GM12878 (cell line): ENCODE results near the gene ACD. TPM values are rescaled to one million over a fixed set of nuclear protein-coding genes. Genes with fewer than 3 reads are reported as not detected.
A peak's percentile ranks its signal among the peaks of the same experiment; 100 is the strongest.

ENCODE experiments used
- ATAC-seq: fragments of 200-7000 bp; cut with Tn5 transposase; 3 replicates; pipeline ENCODE4 v1.9.1; 2020; ENCODE audit warnings: mild to moderate bottlenecking, moderate library complexity
- BruUV-seq: library from RNA; stranded (reverse); fragments of 400-500 nt; replicated peaks from 2 replicates; lab custom pipeline; 2021; lab: Mats Ljungman, UMichigan
- CTCF ChIA-PET: fragments of 300-600 bp; sonication (Branson Sonifier 250); formaldehyde crosslinking; extraction: SDS; loops from one replicate; lab custom pipeline; 2021; ENCODE audit warnings: inconsistent platforms; lab: Yijun Ruan, JAX
- POLR2A ChIA-PET: fragments of 350-600 bp; formaldehyde crosslinking; extraction: SDS; loops from one replicate; lab custom pipeline; 2021; ENCODE audit warnings: inconsistent platforms; lab: Charles Lee
- RAD21 ChIA-PET: fragments of 300-600 bp; sonication (Branson Sonifier 250); formaldehyde crosslinking; loops from one replicate; lab custom pipeline; 2023; ENCODE audit warnings: antibody characterized with exemption; ENCODE audit not compliant: unreplicated experiment; lab: Charles Lee
- SMC1A ChIA-PET: fragments of 300-600 bp; sonication (Branson Sonifier 250); formaldehyde crosslinking; loops from one replicate; lab custom pipeline; 2023; ENCODE audit not compliant: unreplicated experiment, uncharacterized antibody; lab: Charles Lee
- DNase-seq: peaks from one replicate; pipeline ENCODE4 v3.0.0-alpha.2; 2011; ENCODE audit warnings: low read depth, low spot score
- FAIRE-seq: peaks from 3 replicates; lab custom pipeline; 2011; peaks lifted over from hg19 to GRCh38; lab: Jason Lieb, UNC
- H2AFZ ChIP-seq: 2 replicates; pipeline ENCODE4 v1.6.0; 2011; ENCODE audit warnings: low read depth, low read length, control low read depth; ENCODE audit not compliant: control insufficient read depth
- H3K27ac ChIP-seq: 2 replicates; pipeline ENCODE4 v1.5.1; 2011; ENCODE audit warnings: control low read depth; ENCODE audit not compliant: control insufficient read depth, insufficient read depth
- H3K27me3 ChIP-seq, 2 experiments: replicated peaks in 1 of 2; 2 replicates each; pipeline versions ENCODE4 v1.6.0 to v1.6.1; 2011; ENCODE audit warnings: low read length in 1 of 2; ENCODE audit not compliant: control insufficient read depth in 2 of 2, insufficient read depth in 2 of 2
- H3K36me3 ChIP-seq, 2 experiments: 2 replicates each; pipeline ENCODE4 v1.5.1; 2011; ENCODE audit warnings: low read length in 1 of 2; ENCODE audit not compliant: control insufficient read depth in 2 of 2, insufficient read depth in 2 of 2
- H3K4me1 ChIP-seq: 2 replicates; pipeline ENCODE4 v1.6.1; 2011; ENCODE audit warnings: mild to moderate bottlenecking, low read length, moderate library complexity, mixed read lengths; ENCODE audit not compliant: control insufficient read depth, insufficient read depth
- H3K4me2 ChIP-seq: 2 replicates; pipeline ENCODE4 v1.6.0; 2011; ENCODE audit warnings: control low read depth; ENCODE audit not compliant: control insufficient read depth, insufficient read depth
- H3K4me3 ChIP-seq: fragments of 200-600 bp; sonication (generic); 2 replicates; pipeline ENCODE4 v1.5.1; 2016
- H3K79me2 ChIP-seq: 2 replicates; pipeline ENCODE4 v1.6.0; 2011; ENCODE audit warnings: low read length; ENCODE audit not compliant: control insufficient read depth, insufficient read depth
- H3K9ac ChIP-seq: 2 replicates; pipeline ENCODE4 v1.8.0; 2011; ENCODE audit warnings: low read length, control low read depth, mixed read lengths; ENCODE audit not compliant: control insufficient read depth, insufficient read depth
- H3K9me3 ChIP-seq: replicated peaks from 3 replicates; pipeline ENCODE4 v1.5.1; 2011; ENCODE audit warnings: mild to moderate bottlenecking, low read length; ENCODE audit not compliant: control insufficient read depth, insufficient read depth
- H4K20me1 ChIP-seq: 2 replicates; pipeline ENCODE4 v1.6.0; 2011; ENCODE audit not compliant: control insufficient read depth, insufficient read depth
- CBX3 ChIP-seq: fragments of 200-600 bp; sonication (generic); IDR thresholded peaks from 2 replicates; pipeline ENCODE4 v1.6.1; 2016; ENCODE audit warnings: low read depth, borderline replicate concordance
- DPF2 ChIP-seq: fragments of 450-650 bp; IDR thresholded peaks from 2 replicates; pipeline ENCODE4 v1.6.1; 2017; ENCODE audit warnings: mild to moderate bottlenecking
- GATAD2B ChIP-seq: fragments of 450-650 bp; conservative IDR thresholded peaks from 2 replicates; pipeline ENCODE4 v1.6.1; 2017; ENCODE audit warnings: low read depth, mild to moderate bottlenecking, moderate library complexity
- LARP7 ChIP-seq: fragments of 450-650 bp; IDR thresholded peaks from 2 replicates; pipeline ENCODE4 v1.6.1; 2017; ENCODE audit warnings: mild to moderate bottlenecking
- RELA ChIP-seq: fragments of 450-650 bp; IDR thresholded peaks from 2 replicates; pipeline ENCODE4 v1.8.0; 2014; ENCODE audit warnings: borderline replicate concordance; ENCODE audit not compliant: partially characterized antibody
- WGBS: methylation state at CpG from one replicate; pipeline ENCODE4 v1.1.6; 2016; ENCODE audit warnings: low lambda C conversion rate; ENCODE audit not compliant: insufficient replicate concordance, insufficient coverage; ENCODE audit errors: missing lambda C conversion rate; 5-methylcytosine and 5-hydroxymethylcytosine counted together
- in situ Hi-C: fragments of 300-500 bp; cut with MboI; formaldehyde crosslinking; loops from 9 replicates; pipeline ENCODE4 v1.14.3; 2018; ENCODE audit warnings: mixed read lengths
- intact Hi-C: fragments of 100-400 bp; cut with micrococcal nuclease; formaldehyde crosslinking; loops from one replicate; pipeline ENCODE4 v1.14.2; 2022; ENCODE audit not compliant: unreplicated experiment
- polyA plus RNA-seq, 11 experiments: library from polyadenylated mRNA; depleted of rRNA in 4 of 11; unstranded in 6 of 11; stranded (reverse) in 5 of 11; fragments of >200 nt; fragmentation: Nextera tagmentation in 4 of 11; fragmentation: Illumina TruSeq in 1 of 11; extraction: Ambion mirVana in 4 of 11; extraction: Trizol in 1 of 11; gene quantifications; 1 replicate in 1 of 11; 2 replicates in 10 of 11; pipeline versions ENCODE4 v1.2.1 to v1.2.3, GENCODE V29; 2011 to 2016; ENCODE audit warnings: inconsistent platforms in 2 of 11, missing spikeins in 2 of 11, low read depth in 1 of 11
- total RNA-seq, 4 experiments: library from RNA; depleted of rRNA in 3 of 4; stranded (reverse); fragments of >200 nt in 3 of 4; fragmentation: Illumina TruSeq in 1 of 4; extraction: Trizol in 1 of 4; gene quantifications; 2 replicates each; pipeline versions ENCODE4 v1.2.1 to v1.2.3, GENCODE V29; 2013 to 2021
- TF ChIP-seq, protein P1 (sequence below): fragments of 450-650 bp; formaldehyde crosslinking; IDR thresholded peaks from 2 replicates; pipeline ENCODE4 v1.4.0; 2020; ENCODE audit warnings: mild to moderate bottlenecking, moderate library complexity

Gene ACD
- total and polyA plus RNA-seq, 10 of the 15 experiments (the other 5 are each of a cell fraction or from before 2014, with no cell fraction given) = 2.9 to 46.7 (median 23.9) TPM

DNA sequence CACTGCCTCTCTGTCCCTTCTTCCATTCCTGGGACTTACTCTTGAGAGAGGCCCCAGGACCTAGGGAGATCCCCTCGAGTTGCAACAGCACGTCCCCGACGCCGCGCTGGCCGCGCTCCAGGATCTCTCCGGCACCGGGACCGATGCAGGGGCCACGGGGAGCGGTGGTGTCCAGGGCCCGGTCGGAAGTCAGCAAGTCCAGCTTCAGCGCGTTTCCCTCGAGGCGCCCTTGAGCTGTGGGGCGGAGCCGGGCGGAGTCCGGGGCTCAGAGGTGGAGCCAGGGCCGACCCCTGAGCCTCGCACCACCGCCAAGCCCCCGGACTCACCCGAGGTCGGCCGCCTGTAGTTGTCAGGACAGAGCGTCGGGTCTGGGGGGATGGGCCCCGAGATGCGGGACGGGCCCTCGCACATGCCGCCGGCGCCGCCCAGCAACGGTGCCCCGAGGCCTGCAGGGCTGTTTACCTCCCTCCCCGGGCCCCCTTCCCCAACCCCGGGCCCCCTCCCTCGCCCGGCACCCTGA is 6.0 kb upstream of the ACD start:
- intact Hi-C loops (loop anchor here (5.0 kb wide), 1 partner anchor 174 kb away; no protein-coding TSS in a partner anchor), in situ Hi-C loops (no loop called here)
- 2% methylated on average over 36 of the region's 46 CpGs for WGBS
- Histone ChIP-seq H4K20me1 (no peaks in the 10 kb centered on the region), H3K4me3 (peak overlapping the region; percentile 88), H3K9ac (0 out of 2 replicates have a peak overlapping the region, but pooled peaks have one; percentile 30), H3K9me3 (no peaks in the 10 kb centered on the region), H3K79me2 (no peaks in the 10 kb centered on the region), H3K4me2 (peak overlapping the region; percentile 95), H2AFZ (peak overlapping the region; percentile 76), H3K27ac (no peak overlapping the region), H3K36me3 (no peaks in the 10 kb centered on the region), H3K4me1 (peaks cover 30% of the 10 kb centered on the region), H3K27me3 (no peaks in the 10 kb centered on the region)
- RAD21 ChIA-PET = interaction anchor here (1.0 to 3.1 kb wide), 6 partner anchors 21 to 185 kb away, joined by 4 to 22 read pairs (median 8); partner anchors contain the start of genes ATP6V0D1 and CARMIL2
- no peak for DNase-seq
- SMC1A ChIA-PET = interaction anchor here (1.3 to 2.8 kb wide), 4 partner anchors 102 to 145 kb away, joined by 3 to 20 read pairs (median 12); partner anchors contain the start of gene RIPOR1
- BruUV-seq = no TSS peak
- no peak for FAIRE-seq
- POLR2A ChIA-PET = interaction anchor here (1.0 to 1.3 kb wide), 3 partner anchors 53 to 145 kb away, joined by 3 to 5 read pairs (median 5); partner anchors contain the start of genes CTCF and GFOD2
- ATAC-seq = peak; percentile 24
- peak; percentile 35; the same call in 1 of the 2 replicates for TF ChIP-seq LARP7
- TF ChIP-seq, protein P1, sequence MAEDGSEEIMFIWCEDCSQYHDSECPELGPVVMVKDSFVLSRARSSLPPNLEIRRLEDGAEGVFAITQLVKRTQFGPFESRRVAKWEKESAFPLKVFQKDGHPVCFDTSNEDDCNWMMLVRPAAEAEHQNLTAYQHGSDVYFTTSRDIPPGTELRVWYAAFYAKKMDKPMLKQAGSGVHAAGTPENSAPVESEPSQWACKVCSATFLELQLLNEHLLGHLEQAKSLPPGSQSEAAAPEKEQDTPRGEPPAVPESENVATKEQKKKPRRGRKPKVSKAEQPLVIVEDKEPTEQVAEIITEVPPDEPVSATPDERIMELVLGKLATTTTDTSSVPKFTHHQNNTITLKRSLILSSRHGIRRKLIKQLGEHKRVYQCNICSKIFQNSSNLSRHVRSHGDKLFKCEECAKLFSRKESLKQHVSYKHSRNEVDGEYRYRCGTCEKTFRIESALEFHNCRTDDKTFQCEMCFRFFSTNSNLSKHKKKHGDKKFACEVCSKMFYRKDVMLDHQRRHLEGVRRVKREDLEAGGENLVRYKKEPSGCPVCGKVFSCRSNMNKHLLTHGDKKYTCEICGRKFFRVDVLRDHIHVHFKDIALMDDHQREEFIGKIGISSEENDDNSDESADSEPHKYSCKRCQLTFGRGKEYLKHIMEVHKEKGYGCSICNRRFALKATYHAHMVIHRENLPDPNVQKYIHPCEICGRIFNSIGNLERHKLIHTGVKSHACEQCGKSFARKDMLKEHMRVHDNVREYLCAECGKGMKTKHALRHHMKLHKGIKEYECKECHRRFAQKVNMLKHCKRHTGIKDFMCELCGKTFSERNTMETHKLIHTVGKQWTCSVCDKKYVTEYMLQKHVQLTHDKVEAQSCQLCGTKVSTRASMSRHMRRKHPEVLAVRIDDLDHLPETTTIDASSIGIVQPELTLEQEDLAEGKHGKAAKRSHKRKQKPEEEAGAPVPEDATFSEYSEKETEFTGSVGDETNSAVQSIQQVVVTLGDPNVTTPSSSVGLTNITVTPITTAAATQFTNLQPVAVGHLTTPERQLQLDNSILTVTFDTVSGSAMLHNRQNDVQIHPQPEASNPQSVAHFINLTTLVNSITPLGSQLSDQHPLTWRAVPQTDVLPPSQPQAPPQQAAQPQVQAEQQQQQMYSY (CRISPR knock-in tag) = no peak
- 0 out of 2 replicates have a peak, but pooled peaks have one; percentile 23 for TF ChIP-seq GATAD2B
- TF ChIP-seq CBX3 = no peak
- 0 out of 2 replicates have a peak, but pooled peaks have one; percentile 12 for TF ChIP-seq DPF2
- no peak for TF ChIP-seq RELA
- CTCF ChIA-PET = interaction anchor here (1.1 to 11.9 kb wide), 9 partner anchors 20 to 149 kb away, joined by 3 to 196 read pairs (median 6); partner anchors contain the start of genes CARMIL2 and CTCF
